Measurements from ENCODE around the gene H1-8. TPM values are rescaled to one million over a fixed set of nuclear protein-coding genes. Genes with fewer than 3 reads are reported as not detected.

The H1-8 gene
- total RNA-seq, 1 experiment from 2014 or later: not detected

DNA sequence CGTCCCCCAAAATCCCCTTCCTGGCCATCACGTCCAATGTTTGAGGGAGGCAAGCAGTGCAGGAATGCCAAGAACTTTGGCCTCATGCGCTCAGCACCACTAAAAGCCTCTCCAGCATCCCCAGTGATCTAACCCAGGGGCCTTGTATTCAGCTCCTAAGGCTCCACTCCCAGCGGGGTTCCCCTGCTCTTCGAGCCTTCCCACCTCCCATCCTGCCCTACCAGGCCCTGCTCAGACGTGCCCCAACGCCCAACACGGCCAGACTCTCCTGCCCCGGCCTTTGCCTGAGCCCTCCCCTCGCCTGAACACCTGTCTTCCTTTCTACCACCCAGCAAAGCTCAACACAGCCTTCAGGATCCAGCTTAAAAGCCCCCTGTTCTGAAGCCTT is 33.0 kb downstream of the H1-8 start:
- Histone ChIP-seq H3K9me3 (ENCODE audit: low read length) (no peaks in the 10 kb centered on the region), H2AFZ (ENCODE audit: low read length) (no peak overlapping the region), H3F3A (ENCODE audit: low read length, unreplicated experiment) (no peaks in the 10 kb centered on the region), H3K4me3 (ENCODE audit: low read length) (no peak overlapping the region), H3K36me3 (ENCODE audit: low read depth, low read length) (no peaks in the 10 kb centered on the region), H3K79me2 (ENCODE audit: low read length) (no peaks in the 10 kb centered on the region), H3K4me1 (ENCODE audit: insufficient read depth, low read length) (no peaks in the 10 kb centered on the region), H3K9me2 (replicated peaks; ENCODE audit: low read length) (no peaks in the 10 kb centered on the region), H3K9ac (ENCODE audit: low read length) (no peak overlapping the region), H3K27me3 (ENCODE audit: low read length) (no peaks in the 10 kb centered on the region), H3K27ac (ENCODE audit: low read length) (no peak overlapping the region), H3K4me2 (ENCODE audit: low read length) (no peak overlapping the region), H4K20me1 (ENCODE audit: low read length) (no peaks in the 10 kb centered on the region)
- DNase-seq: no peak
- no TSS peak for BruUV-seq (replicated peaks)
- intact Hi-C loops (cut with micrococcal nuclease): no loop called here
- ATAC-seq: no peak
- CTCF ChIA-PET: no interaction called here
- TF ChIP-seq EZH2phosphoT487 (IDR thresholded peaks at IDR 0.05; ENCODE audit: borderline replicate concordance, low read length) (no peak), EZH2 (IDR thresholded peaks at IDR 0.05; ENCODE audit: low read length, unreplicated experiment) (no peak)
- TF ChIP-seq, protein P1, sequence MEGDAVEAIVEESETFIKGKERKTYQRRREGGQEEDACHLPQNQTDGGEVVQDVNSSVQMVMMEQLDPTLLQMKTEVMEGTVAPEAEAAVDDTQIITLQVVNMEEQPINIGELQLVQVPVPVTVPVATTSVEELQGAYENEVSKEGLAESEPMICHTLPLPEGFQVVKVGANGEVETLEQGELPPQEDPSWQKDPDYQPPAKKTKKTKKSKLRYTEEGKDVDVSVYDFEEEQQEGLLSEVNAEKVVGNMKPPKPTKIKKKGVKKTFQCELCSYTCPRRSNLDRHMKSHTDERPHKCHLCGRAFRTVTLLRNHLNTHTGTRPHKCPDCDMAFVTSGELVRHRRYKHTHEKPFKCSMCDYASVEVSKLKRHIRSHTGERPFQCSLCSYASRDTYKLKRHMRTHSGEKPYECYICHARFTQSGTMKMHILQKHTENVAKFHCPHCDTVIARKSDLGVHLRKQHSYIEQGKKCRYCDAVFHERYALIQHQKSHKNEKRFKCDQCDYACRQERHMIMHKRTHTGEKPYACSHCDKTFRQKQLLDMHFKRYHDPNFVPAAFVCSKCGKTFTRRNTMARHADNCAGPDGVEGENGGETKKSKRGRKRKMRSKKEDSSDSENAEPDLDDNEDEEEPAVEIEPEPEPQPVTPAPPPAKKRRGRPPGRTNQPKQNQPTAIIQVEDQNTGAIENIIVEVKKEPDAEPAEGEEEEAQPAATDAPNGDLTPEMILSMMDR (conservative IDR thresholded peaks at IDR 0.05; ENCODE audit: low read depth, low read length): no peak
- POLR2A ChIA-PET (ENCODE audit: unreplicated experiment): no interaction called here

DNA sequence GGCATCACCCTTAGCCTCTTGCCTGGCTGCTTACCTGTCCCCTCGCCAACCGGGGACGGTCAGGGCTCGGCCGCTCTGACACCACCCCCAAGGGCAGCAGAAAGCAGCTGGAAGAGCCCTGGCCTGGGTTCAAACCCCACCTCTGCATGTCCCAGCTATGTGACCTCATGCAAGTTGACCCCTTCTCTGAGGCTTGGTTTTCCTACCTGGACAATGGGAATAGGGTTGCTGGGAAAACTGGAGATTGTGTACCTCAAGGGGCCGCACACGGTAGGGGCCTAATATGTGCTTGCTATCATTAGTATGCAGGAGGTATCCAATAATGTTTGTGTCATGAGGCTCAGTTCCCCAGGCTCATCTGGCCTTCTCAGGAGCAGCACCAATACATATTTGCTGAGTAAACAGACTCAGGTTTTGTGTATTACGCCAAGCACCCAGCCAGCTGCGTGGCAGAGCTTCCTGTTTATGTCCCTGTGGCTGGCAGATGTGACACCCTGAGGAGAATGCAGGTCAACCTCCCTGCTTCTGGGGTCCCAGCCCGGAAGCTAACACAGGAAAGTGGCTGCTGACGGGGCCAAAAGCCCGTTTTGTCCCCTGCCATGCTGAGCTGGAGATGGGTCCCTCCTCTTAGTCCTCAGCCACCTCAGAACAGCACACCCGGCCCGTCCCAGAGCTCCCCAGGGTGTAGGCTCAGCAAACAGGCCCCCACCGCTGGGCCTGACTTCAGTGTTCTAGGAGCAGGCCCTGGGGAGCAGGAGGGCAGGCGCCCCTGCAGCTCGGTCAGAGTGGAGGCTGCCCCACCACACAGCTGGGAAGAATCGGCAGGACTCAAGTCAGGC is 33.8 kb downstream of the H1-8 start:
- Histone ChIP-seq H3K9me2 (replicated peaks; ENCODE audit: low read length) (no peaks in the 10 kb centered on the region), H3K4me3 (ENCODE audit: low read length) (no peak overlapping the region), H3K27me3 (ENCODE audit: low read length) (no peaks in the 10 kb centered on the region), H3K36me3 (ENCODE audit: low read depth, low read length) (no peaks in the 10 kb centered on the region), H3K27ac (ENCODE audit: low read length) (no peak overlapping the region), H3K9me3 (ENCODE audit: low read length) (no peaks in the 10 kb centered on the region), H3K4me1 (ENCODE audit: insufficient read depth, low read length) (no peaks in the 10 kb centered on the region), H3F3A (ENCODE audit: low read length, unreplicated experiment) (no peaks in the 10 kb centered on the region), H3K79me2 (ENCODE audit: low read length) (no peaks in the 10 kb centered on the region), H3K4me2 (ENCODE audit: low read length) (no peak overlapping the region), H4K20me1 (ENCODE audit: low read length) (no peaks in the 10 kb centered on the region), H2AFZ (ENCODE audit: low read length) (no peak overlapping the region), H3K9ac (ENCODE audit: low read length) (no peak overlapping the region)
- ChIA-PET CTCF (no interaction called here), POLR2A (ENCODE audit: unreplicated experiment) (no interaction called here)
- TF ChIP-seq, protein P1 (conservative IDR thresholded peaks at IDR 0.05; ENCODE audit: low read depth, low read length): no peak
- TF ChIP-seq EZH2phosphoT487 (IDR thresholded peaks at IDR 0.05; ENCODE audit: borderline replicate concordance, low read length) (no peak), EZH2 (IDR thresholded peaks at IDR 0.05; ENCODE audit: low read length, unreplicated experiment) (no peak)
- ATAC-seq: peak; percentile 37; the same call in 1 of the 2 replicates
- BruUV-seq (replicated peaks): no TSS peak
- intact Hi-C loops (cut with micrococcal nuclease): no loop called here
- DNase-seq: no peak

DNA sequence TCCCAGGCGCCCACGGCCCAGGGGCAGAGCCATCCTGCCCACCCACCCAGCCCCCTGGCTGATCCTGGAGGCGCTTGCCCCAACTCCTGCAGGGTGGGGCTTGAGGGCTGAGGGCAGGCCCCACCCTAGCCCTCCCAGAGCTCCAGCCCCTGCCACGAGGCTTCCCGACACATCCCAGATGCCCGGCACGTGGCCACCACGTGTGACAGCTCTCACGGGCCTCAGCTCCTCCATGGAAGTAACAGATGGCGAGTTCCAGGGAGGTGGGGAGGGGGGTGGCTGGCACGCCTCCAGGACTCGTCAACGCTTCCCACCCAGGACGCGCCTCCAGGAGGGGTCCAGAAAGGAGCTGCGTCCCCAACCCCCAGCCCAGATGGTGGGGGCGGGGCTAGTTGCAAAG is 34.4 kb downstream of the H1-8 start:
- Histone ChIP-seq H3K27ac (ENCODE audit: low read length) (no peak overlapping the region), H3K4me2 (ENCODE audit: low read length) (no peak overlapping the region), H2AFZ (ENCODE audit: low read length) (no peak overlapping the region), H3K36me3 (ENCODE audit: low read depth, low read length) (no peaks in the 10 kb centered on the region), H3K27me3 (ENCODE audit: low read length) (no peaks in the 10 kb centered on the region), H3K9me3 (ENCODE audit: low read length) (no peaks in the 10 kb centered on the region), H3K79me2 (ENCODE audit: low read length) (no peaks in the 10 kb centered on the region), H3F3A (ENCODE audit: low read length, unreplicated experiment) (no peaks in the 10 kb centered on the region), H3K4me1 (ENCODE audit: insufficient read depth, low read length) (no peaks in the 10 kb centered on the region), H3K4me3 (ENCODE audit: low read length) (no peak overlapping the region), H3K9ac (ENCODE audit: low read length) (no peak overlapping the region), H4K20me1 (ENCODE audit: low read length) (no peaks in the 10 kb centered on the region), H3K9me2 (replicated peaks; ENCODE audit: low read length) (no peaks in the 10 kb centered on the region)
- no peak for DNase-seq
- TF ChIP-seq EZH2 (IDR thresholded peaks at IDR 0.05; ENCODE audit: low read length, unreplicated experiment): no peak
- no peak for TF ChIP-seq EZH2phosphoT487 (IDR thresholded peaks at IDR 0.05; ENCODE audit: borderline replicate concordance, low read length)
- TF ChIP-seq, protein P1 (conservative IDR thresholded peaks at IDR 0.05; ENCODE audit: low read depth, low read length): no peak
- no peak for ATAC-seq
- POLR2A ChIA-PET (ENCODE audit: unreplicated experiment): no interaction called here
- no TSS peak for BruUV-seq (replicated peaks)
- intact Hi-C loops (cut with micrococcal nuclease): no loop called here
- CTCF ChIA-PET: no interaction called here

All from PC-3 (cell line).